Spleen (tissue), 11 donors: ENCODE data around the gene CYS1. TPM values are rescaled to one million over a fixed set of nuclear protein-coding genes. Genes with fewer than 3 reads are reported as not detected.

Experiments used
- DNase-seq: peaks from one replicate; pipeline ENCODE4 v3.0.0-alpha.2; 2020
- H3K27ac ChIP-seq, 8 donors: fragments of 200-600 bp; sonication (generic) in 7 of 8; 1 replicate in 4 of 8; 2 replicates in 4 of 8; pipeline versions ENCODE4 v1.5.0 to v1.8.0; 2016 to 2021; ENCODE audit warnings: inconsistent platforms in 4 of 8, mild to moderate bottlenecking in 4 of 8, moderate library complexity in 1 of 8
- H3K27me3 ChIP-seq, 7 donors: fragments of 200-600 bp; sonication (generic) in 6 of 7; replicated peaks in 1 of 7; 1 replicate in 4 of 7; 2 replicates in 3 of 7; pipeline versions ENCODE4 v1.5.0 to v1.8.0; 2016 to 2021; ENCODE audit warnings: inconsistent platforms in 3 of 7, mild to moderate bottlenecking in 1 of 7
- H3K36me3 ChIP-seq, 6 donors: fragments of 200-600 bp; sonication (generic) in 5 of 6; 1 replicate in 4 of 6; 2 replicates in 2 of 6; pipeline versions ENCODE4 v1.5.0 to v1.8.0; 2016 to 2021; ENCODE audit warnings: inconsistent platforms in 2 of 6
- H3K4me1 ChIP-seq, 6 donors: fragments of 200-600 bp; sonication (generic) in 5 of 6; 1 replicate in 3 of 6; 2 replicates in 3 of 6; pipeline versions ENCODE4 v1.5.0 to v1.8.0; 2016 to 2021; ENCODE audit warnings: inconsistent platforms in 3 of 6
- H3K4me3 ChIP-seq, 8 donors: fragments of 200-600 bp; sonication (generic) in 7 of 8; 1 replicate in 4 of 8; 2 replicates in 4 of 8; pipeline versions ENCODE4 v1.5.0 to v1.8.0; 2016 to 2021; ENCODE audit warnings: inconsistent platforms in 4 of 8, mild to moderate bottlenecking in 4 of 8, moderate library complexity in 2 of 8
- H3K9me3 ChIP-seq, 8 donors: fragments of 200-600 bp; sonication (generic) in 7 of 8; 1 replicate in 4 of 8; 2 replicates in 4 of 8; pipeline versions ENCODE4 v1.5.0 to v1.8.0; 2016 to 2021; ENCODE audit warnings: inconsistent platforms in 4 of 8
- CTCF ChIP-seq, 11 experiments: fragments of 200-600 bp in 7 of 11; fragments of 450-650 bp in 4 of 11; sonication (generic) in 4 of 11; IDR thresholded peaks in 8 of 11; conservative IDR thresholded peaks in 3 of 11; 1 replicate in 7 of 11; 2 replicates in 4 of 11; pipeline versions ENCODE4 v1.4.0 to v1.8.0; 2016 to 2021; ENCODE audit warnings: antibody characterized with exemption in 11 of 11, inconsistent platforms in 4 of 11, mild to moderate bottlenecking in 1 of 11
- POLR2A ChIP-seq, 3 donors: fragments of 450-650 bp; IDR thresholded peaks; one replicate each; pipeline ENCODE4 v1.5.1; 2017; ENCODE audit warnings: antibody characterized with exemption in 3 of 3, mild to moderate bottlenecking in 1 of 3
- POLR2AphosphoS5 ChIP-seq, 3 donors: sonication (generic); formaldehyde crosslinking; IDR thresholded peaks; one replicate each; pipeline ENCODE4 v1.5.1; 2017; ENCODE audit warnings: antibody characterized with exemption in 3 of 3
- WGBS, 5 donors: extraction: QIAGEN DNeasy Blood & Tissue Kit in 3 of 5; methylation state at CpG; one replicate each; pipeline versions ENCODE4 v1.1.5 to v1.1.7; 2013 to 2018; 5-methylcytosine and 5-hydroxymethylcytosine counted together
- intact Hi-C: fragments of 100-400 bp; cut with DNase I; formaldehyde crosslinking; loops from one replicate; pipeline ENCODE4 v1.15.0; 2023; ENCODE audit warnings: low total_unique reads
- polyA plus RNA-seq, 3 donors: library from polyadenylated mRNA; stranded (reverse); fragments of 200-250 nt; gene quantifications; one replicate each; pipeline ENCODE4 v1.2.1, GENCODE V29; 2013
- total RNA-seq, 7 donors: library from RNA; depleted of rRNA in 3 of 7; stranded (reverse); fragments of >200 nt in 3 of 7; fragmentation: NEBNext Ultra II Directional in 4 of 7; extraction: Animal tissue kit (Norgen Biotek cat#: 25700) in 4 of 7; gene quantifications; one replicate each; pipeline versions ENCODE4 v1.1.0 to v1.2.1, GENCODE V29; 2016 to 2021
- donor health status: healthy with polysubstance abuse.
- donor health status: DM: no; HTN: no; CAD: no; lungs with moderate emphysema.
- donor health status: DM: no; HTN: no; CAD: no.
- donor health status: Bipolar disorder and iron deficiency.
- donor health status: healthy.
- donor health status: DM: no; HTN: no; CAD: no.
- donor health status: DM: yes; HTN: yes; CAD: no.

CYS1 gene
- total and polyA plus RNA-seq, 10 donors, result 0.38 to 2.9 (median 1.3) TPM

DNA sequence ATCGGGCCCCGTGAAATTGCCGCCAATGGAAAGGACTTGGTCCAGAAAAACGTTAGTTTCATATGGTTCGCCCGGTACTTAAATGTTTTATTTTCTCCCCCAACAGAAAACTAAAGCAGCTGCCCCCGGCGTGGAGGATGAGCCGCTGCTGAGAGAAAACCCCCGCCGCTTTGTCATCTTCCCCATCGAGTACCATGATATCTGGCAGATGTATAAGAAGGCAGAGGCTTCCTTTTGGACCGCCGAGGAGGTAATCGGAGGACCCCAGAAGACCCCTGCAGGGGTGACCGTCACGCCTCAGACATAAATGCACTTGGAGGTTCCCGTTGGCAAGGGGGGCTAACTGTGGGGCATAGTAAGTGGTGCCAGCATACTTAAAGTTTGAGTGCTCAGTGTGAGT, 43.1 kb upstream of the CYS1 start:
- DNase-seq, result peak; percentile 70
- intact Hi-C loops, result loop anchor here (10.0 kb wide), 1 partner anchor 282 kb away; no protein-coding TSS in a partner anchor
- WGBS, 5 donors, result 3 to 11% (median 7%) methylated on average over 18 of the region's 18 CpGs
- H3K27me3 ChIP-seq, result peaks cover 3 to 31% (median 23%) of the 10 kb centered on the region in 7 donors
- H3K4me3 ChIP-seq, result peak overlapping the region in 7 of 8 donors; percentile 30 to 79 (median 62)
- H3K36me3 ChIP-seq, result peaks cover 0 to 17% (median 0%) of the 10 kb centered on the region in 6 donors
- H3K4me1 ChIP-seq, result peaks cover 34 to 92% (median 60%) of the 10 kb centered on the region in 6 donors
- no peaks in the 10 kb centered on the region for H3K9me3 ChIP-seq
- TF ChIP-seq CTCF (IDR thresholded peaks at IDR 0.05 in 8 of 11, conservative IDR thresholded peaks at IDR 0.05 in 3 of 11), result no peak
- TF ChIP-seq POLR2AphosphoS5 (IDR thresholded peaks at IDR 0.05), result no peak
- no peak for TF ChIP-seq POLR2A (IDR thresholded peaks at IDR 0.05)
- peak overlapping the region in 5 of 8 donors; percentile 8 to 89 (median 43) for H3K27ac ChIP-seq

- no peaks in the 10 kb centered on the region for H3K9me3 ChIP-seq
Measured at GRCh38 chr2:10122500-10123280, 42.5 kb upstream of the CYS1 start, which contains the start of gene RRM2. RRM2 (plus strand) TSS chr2:10122739; CDS start chr2:10122799, 60 bp downstream.

GRCh38 chr2:10120877-10121574, 40.8 kb upstream of the CYS1 start:
- no peaks in the 10 kb centered on the region for H3K9me3 ChIP-seq
- peak; percentile 0 for DNase-seq
- H3K27me3 ChIP-seq, result peaks cover 3 to 31% (median 23%) of the 10 kb centered on the region in 7 donors
- H3K4me3 ChIP-seq, result peak overlapping the region; percentile 62 to 90 (median 82)
- intact Hi-C loops, result loop anchor here (10.0 kb wide), 1 partner anchor 284 kb away; no protein-coding TSS in a partner anchor
- H3K27ac ChIP-seq, result peak overlapping the region; percentile 72 to 92 (median 85)
- H3K4me1 ChIP-seq, result peaks cover 34 to 92% (median 54%) of the 10 kb centered on the region in 6 donors
- WGBS, 5 donors, result 17 to 26% (median 25%) methylated on average over 13 of the region's 13 CpGs
- no peaks in the 10 kb centered on the region for H3K36me3 ChIP-seq
- TF ChIP-seq CTCF (IDR thresholded peaks at IDR 0.05 in 8 of 11, conservative IDR thresholded peaks at IDR 0.05 in 3 of 11), result no peak
- TF ChIP-seq POLR2A (IDR thresholded peaks at IDR 0.05), result no peak
- no peak for TF ChIP-seq POLR2AphosphoS5 (IDR thresholded peaks at IDR 0.05)

More at GRCh38 chr2:10122500-10123280, 42.5 kb upstream of the CYS1 start, which contains the start of gene RRM2:
- peaks cover 34 to 95% (median 60%) of the 10 kb centered on the region in 6 donors for H3K4me1 ChIP-seq
- intact Hi-C loops, result loop anchor here (10.0 kb wide), 1 partner anchor 282 kb away; no protein-coding TSS in a partner anchor
- TF ChIP-seq CTCF (IDR thresholded peaks at IDR 0.05 in 8 of 11, conservative IDR thresholded peaks at IDR 0.05 in 3 of 11) (peak in 2 of 11 experiments; percentile 37 to 63), POLR2A (IDR thresholded peaks at IDR 0.05) (no peak), POLR2AphosphoS5 (IDR thresholded peaks at IDR 0.05) (peak; percentile 21 to 77 (median 67))
- peaks cover 0 to 11% (median 0%) of the 10 kb centered on the region in 6 donors for H3K36me3 ChIP-seq
- WGBS, 5 donors, result 0 to 1% (median 0%) methylated on average over 21 to 81 of the region's 81 CpGs
- H3K27me3 ChIP-seq, result peaks cover 3 to 31% (median 23%) of the 10 kb centered on the region in 7 donors
- H3K27ac ChIP-seq, result peak within 1 kb of the TSS in 5 of 8 donors; percentile 36 to 89 (median 43)
- peak within 1 kb of the TSS; percentile 30 to 79 (median 62) for H3K4me3 ChIP-seq
- DNase-seq, result peak; percentile 94
